NCI-H2081 (cell line): ENCODE measurements around the gene TXNIP.

Experiments
- DNase-seq, 2 experiments: peaks; one replicate each; lab custom pipeline; 2025; lab: John Stamatoyannopoulos, UW

Gene TXNIP

DNA sequence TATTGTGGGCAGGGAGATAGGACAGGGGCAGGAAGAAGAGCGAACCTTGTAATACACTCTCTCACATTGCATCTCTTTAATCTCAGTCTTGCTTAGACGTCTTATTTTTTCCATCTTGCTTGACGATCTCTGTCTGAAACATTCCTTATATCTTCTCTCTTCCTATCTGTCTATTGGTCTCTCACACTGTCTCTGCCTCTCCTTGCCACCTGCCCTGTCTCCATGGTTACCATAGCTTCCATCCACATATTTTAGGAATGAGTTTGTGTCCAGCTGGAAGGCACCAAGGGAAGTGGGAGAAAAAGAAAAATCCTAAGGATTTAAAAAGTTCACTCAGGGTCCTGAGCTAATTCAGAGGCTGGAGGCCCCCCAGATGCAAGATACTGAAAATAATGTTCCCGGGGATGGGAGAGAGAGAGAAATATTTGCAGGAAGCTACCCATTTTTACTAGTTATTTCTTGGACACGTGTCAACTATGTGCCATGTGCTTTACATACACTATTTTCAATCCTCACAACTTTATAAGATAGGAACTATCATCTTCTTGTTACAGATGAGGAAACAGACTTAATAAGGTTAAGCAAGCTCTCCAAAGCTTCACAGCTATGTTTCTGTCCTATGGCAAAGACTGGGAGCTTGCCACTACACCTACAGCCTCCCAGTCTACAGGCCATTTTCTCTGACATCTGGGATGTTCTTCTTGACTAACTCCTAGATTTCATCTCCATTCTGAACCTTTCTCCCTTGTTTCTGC, 32.9 kb downstream of the TXNIP start:
- DNase-seq, result no peak

DNA sequence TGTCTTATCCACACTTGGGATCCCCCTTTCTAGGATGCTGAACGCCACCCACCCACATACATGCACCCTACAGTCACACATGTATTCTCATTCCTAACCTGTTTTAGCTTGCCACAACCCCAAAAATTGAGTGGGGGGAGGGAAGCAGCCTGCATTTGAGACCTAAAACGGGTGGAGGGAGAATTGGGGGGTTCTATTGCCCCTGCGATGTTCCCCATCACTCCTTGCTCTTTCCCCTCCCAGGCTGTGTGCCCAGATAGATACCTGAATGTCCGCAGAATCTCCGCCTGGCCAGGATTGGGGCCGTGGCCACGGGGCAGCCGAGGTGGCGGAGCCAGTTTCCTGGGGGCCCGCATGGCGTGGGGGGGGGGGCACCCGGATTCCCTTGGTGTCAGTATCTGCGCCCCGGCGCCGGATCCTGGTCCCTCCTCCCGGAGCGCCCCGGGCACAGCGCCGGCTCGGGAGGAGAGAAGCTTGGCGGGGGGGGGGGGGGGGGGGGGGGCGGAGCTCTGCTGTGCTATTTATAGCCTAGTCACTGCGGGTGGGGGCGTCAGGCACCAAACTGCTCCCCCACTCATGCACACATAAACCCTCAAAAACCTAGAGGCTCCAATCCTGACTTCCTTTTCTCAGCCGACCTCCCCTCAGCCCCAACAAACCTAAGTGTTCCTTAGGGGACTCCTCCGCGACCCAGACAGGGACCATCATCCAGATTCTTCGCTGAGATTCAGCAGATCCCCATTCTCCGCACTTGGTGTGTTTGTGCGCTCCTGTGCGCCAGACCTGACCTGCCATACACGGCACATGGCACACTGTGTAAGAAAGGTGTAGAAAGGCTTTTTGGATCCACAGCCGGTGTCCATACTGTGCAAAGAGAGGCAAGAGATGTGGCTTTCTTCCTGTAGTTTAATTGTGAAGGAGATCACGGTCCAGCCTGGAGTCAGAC, 33.9 kb downstream of the TXNIP start:
- peak; percentile 17 to 32 for DNase-seq

- DNase-seq, result peak in 1 of 2 experiments; percentile 9
These were observed 34.8 kb downstream of the TXNIP start for GRCh38 chr1:145961425-145962156.

- no peak for DNase-seq
These were observed 35.3 kb downstream of the TXNIP start for GRCh38 chr1:145961109-145961424.

- peak; percentile 74 to 76 for DNase-seq
These were observed 35.8 kb downstream of the TXNIP start for GRCh38 chr1:145960468-145961108.

GRCh38 chr1:145959957-145960467, 36.4 kb downstream of the TXNIP start:
- DNase-seq, result no peak

DNA sequence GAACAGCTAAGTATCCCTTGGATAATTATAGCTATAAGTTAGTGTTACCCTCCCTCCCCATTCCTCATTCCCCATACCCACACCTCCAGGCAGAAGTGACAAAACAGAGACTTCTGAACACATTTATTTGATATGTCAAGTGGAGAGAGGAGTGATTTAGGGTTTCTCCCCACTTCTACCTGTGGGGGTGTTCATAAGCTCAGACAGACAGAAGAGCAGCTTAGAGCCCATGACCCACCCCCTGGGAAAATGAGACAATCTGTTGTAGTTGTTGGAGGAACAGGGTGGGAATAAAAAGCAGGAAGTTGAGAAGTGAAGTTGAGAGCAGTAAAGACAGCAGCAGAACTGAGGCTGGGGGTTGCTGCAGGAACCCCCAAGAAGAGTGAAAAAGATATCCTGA, 37.0 kb downstream of the TXNIP start:
- DNase-seq, result no peak

DNA sequence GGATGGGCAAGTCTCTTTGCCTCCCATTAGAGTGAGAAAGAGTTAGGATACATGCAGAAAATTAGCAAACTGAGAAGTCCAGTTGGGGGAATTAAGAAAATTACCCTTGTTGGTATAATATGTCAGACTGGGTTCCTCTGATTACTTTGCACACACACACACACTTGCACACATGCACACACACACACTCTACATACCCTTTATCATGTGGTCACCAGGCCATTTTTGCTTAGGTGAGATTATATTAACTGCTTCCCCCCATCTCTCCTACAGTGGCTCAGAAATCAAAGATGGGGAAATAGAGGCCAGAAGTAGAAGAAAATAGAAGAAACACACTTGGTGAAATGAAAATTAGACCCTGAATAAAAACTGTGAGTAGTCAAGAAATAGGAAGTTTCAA, 37.6 kb downstream of the TXNIP start:
- no peak for DNase-seq

- peak; percentile 98 to 99 for DNase-seq
These were observed 38.7 kb downstream of the TXNIP start, which contains the start of gene LIX1L for GRCh38 chr1:145957443-145958319. LIX1L (minus strand) TSS chr1:145958017; CDS start chr1:145957927, 90 bp downstream.

DNA sequence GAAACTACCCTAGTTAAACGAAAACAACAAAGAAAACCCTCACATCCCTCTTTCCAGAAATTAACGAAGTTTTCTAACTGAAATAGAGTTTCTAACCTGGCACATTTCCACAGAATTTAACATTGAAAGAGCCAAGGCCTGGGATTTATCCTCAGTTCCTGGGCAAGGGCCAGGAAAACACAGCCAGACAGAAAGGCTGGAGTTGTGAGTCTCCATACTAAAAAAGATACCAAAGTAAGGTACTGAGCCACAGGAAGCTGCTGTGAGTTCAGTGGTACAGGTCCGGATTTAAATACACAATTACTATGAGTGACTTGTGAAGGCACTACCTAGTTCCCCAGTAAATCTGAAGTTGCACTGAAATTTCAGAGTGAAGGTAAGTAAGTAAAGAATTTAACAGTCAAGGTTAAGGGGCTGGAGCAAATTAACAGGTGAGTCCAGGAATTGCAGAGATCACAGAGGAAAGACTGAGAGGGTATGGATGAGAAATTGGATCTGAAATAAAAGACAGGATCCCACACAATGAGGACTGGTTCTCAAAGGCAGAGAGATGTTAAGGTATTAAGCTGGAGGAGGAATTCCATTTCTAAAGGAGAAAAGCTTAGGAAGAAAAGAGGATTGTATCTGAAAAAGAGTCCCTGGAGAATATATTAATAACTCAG, 39.5 kb downstream of the TXNIP start:
- no peak for DNase-seq

GRCh38 chr1:145956361-145956760, 40.0 kb downstream of the TXNIP start:
- DNase-seq, result no peak

GRCh38 chr1:145955436-145955835, 40.9 kb downstream of the TXNIP start:
- no peak for DNase-seq

DNA sequence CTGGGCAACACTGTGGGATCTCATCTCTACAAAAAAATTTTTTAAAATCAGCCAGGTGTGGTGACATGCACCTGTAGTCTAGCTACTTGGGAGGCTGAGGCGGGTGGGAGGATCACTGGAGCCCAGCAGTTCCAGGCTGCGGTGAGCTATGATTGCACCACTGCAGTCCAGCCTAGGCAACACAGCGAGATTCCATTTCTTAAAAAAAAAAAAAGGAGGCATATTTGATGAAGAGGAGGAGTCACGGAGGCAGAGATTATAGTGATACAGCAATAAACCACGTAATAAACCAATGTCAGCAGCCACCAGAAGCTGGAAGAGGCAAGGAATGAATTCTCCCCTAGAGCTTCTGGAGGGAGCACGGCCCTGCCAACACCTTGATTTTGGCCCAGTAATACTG, 42.5 kb downstream of the TXNIP start:
- no peak for DNase-seq

- no peak for DNase-seq
These were observed 43.5 kb downstream of the TXNIP start for GRCh38 chr1:145952903-145953302.

- no peak for DNase-seq
These were observed 44.9 kb downstream of the TXNIP start for GRCh38 chr1:145951526-145951925.

- no peak for DNase-seq
These were observed 47.2 kb downstream of the TXNIP start for GRCh38 chr1:145949219-145949618.

DNA sequence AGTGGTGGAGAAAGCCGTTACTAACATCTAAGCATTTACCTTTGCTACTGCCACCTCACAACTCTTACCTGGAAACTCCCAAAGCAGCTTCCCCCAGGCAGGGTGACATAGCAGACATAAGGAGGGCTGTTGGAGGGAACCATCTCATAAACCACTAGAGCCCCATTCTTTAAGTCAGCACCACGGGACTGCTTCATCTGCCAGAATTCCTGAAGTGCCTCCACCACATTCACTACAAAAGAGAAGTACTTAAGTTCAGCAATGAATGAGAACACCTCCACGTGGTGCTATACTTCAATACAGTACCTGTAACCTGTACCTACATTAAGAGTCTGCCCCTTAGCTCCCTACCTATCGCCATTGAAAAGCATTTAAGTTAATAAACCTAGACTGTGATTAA, 48.8 kb downstream of the TXNIP start:
- no peak for DNase-seq

DNA sequence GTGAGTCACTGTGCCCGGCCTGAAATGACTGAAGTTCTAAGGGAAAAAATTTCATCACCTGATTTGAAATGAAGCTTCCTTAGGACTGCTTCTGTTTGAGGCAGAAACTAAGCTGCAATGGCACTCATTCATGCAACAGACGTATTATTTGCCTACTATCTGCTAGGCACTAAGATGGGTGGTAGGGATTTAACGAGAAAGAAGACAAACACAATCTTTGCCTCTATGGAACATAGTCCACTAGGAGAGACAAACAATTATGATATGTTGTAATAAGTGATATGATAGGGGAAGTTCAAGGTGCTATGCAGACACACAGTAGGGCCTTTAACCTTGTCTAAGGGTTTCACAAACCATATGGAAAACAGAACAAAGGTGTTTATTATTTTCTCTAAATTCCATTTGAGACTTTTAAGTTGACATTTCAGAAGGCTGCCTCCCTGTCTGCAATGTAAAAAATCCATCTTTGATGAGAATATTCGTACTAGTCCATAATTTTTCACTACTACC, 49.8 kb downstream of the TXNIP start:
- no peak for DNase-seq

DNA sequence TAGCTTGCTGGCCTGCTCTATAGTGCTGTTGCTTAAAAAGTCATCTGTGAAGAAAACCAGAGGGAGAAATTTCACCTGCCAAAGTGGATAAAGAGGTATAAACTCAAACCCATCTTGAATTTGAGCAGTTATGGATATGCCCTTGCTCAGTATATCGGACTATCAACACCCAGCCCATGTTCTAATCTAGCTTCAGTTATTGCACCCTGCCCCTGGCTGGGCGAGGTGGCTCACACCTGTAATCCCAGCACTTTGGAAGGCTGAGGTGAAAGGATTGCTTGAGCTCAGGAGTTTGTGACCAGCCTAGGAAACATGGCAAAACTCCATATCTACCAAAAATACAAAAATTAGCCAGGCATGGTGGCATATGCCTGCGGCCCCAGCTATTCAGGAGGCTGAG, 51.8 kb downstream of the TXNIP start:
- DNase-seq, result no peak

DNA sequence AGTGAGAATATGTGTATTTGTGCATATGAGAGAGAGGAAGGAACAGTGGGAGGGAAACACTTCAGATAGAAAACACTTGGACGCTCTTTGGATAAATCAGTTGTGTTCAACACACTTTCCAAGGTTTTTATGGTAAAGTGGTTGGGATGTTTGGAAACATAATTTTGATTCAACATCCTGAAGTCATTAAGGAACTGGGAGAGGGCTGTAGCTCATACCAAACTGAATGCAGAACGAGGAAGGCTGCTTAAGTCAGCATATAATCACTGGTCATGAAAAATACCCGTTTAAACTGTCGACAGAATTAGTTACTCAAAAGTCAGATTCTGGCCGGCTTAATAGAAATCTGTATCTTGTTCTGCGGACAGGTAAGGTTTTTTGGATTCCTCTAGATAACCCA, 53.5 kb downstream of the TXNIP start:
- no peak for DNase-seq
